Fibroblast of skin of abdomen (primary cell): ENCODE results near the gene KLHL35. TPM values are rescaled to one million over a fixed set of nuclear protein-coding genes. Genes with fewer than 3 reads are reported as not detected.

Experiments
- DNase-seq: peaks from one replicate; pipeline ENCODE4 v3.0.0-alpha.2; 2013
- polyA plus RNA-seq, 2 experiments: library from polyadenylated mRNA; unstranded; fragments of 120-200 nt; gene quantifications; one replicate each; pipeline ENCODE4 v1.2.1, GENCODE V29; 2013; ENCODE audit not compliant: insufficient read length in 2 of 2

The KLHL35 gene, protein sequence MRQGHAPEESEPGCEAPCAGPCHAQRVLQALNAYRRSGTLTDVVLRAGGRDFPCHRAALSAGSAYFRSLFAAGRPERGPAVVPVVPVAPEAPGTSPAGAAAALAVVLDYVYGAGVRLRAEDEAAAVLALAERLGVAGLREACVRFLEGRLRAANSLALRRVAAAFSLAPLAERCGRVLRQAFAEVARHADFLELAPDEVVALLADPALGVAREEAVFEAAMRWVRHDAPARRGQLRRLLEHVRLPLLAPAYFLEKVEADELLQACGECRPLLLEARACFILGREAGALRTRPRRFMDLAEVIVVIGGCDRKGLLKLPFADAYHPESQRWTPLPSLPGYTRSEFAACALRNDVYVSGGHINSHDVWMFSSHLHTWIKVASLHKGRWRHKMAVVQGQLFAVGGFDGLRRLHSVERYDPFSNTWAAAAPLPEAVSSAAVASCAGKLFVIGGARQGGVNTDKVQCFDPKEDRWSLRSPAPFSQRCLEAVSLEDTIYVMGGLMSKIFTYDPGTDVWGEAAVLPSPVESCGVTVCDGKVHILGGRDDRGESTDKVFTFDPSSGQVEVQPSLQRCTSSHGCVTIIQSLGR
- polyA plus RNA-seq (2013, experiment 1 of 2; ENCODE audit: insufficient read length), result 2.2 TPM
- polyA plus RNA-seq (2013, experiment 2 of 2; ENCODE audit: insufficient read length), result 1.8 TPM

DNA sequence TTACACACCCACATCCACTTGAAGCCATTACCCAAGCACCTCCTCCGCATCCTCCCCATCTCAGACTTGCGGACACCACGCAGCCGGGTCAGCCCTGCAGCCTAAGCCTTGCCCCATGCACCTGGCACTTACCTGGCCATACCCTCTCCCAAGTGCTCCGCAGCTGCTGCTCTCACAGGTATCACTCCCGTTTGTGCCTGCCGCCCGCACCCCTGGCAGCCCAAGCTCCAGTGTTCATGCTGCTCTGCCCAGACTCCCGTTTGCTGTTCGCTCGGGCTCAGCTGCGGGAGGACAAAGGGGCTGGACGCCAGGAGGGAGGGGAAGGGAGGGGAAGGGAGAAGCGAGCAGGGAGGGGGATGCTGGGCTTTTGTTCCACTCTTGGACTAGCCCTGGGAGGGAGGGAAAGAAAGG is at the start of gene KLHL35:
KLHL35 (minus strand) TSS at position 293 of the 411 bp plus-strand sequence. CDS start 2,574 bp downstream, outside the sequence.
- DNase-seq, result no peak

DNA sequence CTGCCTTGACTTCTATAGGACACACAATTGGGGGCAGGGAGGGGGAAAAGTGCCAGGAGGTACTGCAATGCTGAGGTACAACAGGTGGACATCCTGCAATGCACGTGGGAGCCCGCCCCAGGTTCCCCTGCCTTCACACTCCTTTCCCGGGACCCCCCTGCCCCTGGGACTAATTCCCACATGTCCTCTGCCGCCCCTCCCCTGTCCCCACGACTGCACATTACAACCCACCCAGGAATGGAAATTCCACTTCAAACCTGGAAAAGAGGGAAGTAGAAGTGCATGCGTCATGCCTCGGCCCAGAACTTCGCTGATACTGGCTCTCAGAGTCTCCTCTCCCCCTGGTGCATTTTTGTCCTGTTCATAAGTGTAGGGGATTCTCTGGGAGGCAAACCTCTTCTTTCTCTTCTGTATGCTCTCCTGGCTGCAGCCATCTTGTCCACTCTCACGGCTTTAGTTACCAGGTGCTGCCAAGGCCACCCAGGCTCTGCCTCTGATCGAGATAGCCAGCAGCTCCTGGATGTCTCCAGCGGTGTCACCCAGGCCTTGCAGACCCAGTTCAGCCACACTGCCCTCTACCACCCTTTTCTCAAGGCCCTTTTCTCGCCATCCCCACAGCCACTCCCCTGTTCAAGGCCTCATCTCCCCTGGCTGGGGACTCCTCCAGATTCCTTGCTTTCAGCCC is 49.1 kb upstream of the KLHL35 start:
- DNase-seq, result no peak

DNA sequence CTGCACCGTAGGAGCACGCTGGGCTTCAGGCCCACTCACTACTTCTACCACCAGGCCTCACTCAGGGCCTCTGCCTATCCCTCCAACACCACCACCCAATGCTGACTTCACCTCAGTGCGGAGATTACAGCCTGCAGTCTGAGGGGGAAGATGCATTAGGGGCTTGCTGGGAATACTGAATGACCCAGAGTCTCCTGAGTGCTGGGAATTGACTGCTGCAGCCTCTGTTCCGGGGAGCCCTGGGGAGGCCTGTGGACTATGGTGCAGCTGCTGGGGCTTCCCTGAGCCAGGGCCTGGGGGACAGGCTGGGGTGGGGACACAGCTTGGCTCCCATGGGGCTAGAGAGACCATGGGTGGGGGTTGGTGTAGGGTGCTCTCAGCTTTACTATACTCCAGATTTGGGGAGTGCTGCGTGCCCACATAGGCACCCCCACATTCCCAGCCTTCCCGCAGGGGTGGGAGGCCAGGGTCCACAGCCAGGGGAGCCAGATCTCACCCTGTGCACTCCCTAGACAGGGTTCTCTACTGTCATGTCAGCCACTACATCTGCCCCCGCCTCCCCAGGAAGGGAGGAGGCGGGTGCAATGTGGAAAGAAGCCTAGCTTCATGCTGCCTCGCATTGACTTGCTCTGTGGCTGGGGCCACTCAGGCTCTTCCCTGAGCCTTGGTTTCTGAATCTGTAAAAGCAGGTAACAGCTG is 48.4 kb upstream of the KLHL35 start:
- no peak for DNase-seq

DNA sequence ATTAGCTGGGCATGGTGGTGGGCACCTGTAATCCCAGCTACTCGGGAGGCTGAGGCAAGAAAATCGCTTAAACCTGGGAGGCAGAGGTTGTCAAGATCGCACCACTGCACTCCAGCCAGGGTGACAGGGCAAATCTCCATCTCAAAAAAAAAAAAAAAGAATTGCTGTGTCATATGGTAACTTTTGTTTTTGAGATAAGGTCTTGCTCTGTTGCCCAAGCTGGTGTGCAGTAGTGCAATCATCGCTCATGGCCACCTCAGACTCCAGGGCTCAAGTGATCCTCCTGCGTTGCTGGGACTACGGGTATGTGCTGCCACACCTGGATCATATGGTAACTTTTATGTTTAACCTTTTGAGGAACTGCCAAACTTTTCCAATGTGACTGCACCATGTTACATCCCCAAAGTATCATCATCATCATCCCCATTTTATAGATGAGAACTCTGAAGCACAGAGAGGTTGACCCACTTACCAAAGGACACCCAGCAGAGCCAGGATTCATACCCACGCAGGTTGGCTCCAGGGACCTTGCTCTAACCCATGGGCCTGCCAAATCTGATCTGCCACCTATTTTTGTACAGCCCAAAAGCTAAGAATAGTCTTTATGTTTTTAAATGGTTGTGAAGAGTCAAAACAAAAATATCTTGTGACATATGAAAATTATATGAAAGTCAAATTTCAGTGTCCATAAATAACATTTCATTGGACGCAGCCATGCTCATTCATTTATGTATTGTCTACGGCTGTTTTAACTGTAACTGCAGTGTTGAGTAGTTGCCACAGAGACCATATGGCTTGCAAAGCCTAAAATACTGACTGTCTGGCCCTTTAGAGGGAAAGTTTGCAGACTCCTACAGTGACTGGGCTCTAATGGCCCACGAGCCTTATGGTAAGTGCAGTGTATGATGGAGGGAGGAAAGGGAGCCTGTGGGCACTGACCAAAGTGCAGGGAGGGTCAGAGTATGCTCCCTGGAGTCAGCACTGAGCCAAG is 47.5 kb upstream of the KLHL35 start:
- no peak for DNase-seq

DNA sequence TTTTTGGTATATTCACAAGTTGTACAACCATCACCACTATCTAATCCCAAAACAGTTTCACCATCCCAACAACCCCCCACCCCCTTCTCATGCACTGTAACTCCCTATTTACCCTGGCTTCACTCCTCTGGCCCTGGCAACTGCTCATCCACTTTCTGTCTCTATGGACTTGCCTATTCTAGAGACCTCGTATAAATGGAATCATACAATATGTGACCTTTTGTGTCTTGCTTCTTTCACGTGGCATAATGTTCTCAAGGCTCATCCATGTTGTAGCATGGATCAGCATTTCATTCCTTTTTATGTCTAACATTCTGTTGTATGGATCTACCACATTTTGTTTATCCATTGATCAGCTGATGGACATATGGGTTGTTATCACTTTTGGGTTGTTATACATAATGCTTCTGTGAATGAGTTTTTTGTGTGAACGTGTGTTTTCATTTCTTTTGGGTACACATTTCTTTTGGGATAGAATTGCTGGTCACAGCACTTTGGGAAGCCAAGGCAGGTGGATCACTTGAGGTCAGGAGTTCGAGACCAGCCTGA is 46.7 kb upstream of the KLHL35 start:
- no peak for DNase-seq

DNA sequence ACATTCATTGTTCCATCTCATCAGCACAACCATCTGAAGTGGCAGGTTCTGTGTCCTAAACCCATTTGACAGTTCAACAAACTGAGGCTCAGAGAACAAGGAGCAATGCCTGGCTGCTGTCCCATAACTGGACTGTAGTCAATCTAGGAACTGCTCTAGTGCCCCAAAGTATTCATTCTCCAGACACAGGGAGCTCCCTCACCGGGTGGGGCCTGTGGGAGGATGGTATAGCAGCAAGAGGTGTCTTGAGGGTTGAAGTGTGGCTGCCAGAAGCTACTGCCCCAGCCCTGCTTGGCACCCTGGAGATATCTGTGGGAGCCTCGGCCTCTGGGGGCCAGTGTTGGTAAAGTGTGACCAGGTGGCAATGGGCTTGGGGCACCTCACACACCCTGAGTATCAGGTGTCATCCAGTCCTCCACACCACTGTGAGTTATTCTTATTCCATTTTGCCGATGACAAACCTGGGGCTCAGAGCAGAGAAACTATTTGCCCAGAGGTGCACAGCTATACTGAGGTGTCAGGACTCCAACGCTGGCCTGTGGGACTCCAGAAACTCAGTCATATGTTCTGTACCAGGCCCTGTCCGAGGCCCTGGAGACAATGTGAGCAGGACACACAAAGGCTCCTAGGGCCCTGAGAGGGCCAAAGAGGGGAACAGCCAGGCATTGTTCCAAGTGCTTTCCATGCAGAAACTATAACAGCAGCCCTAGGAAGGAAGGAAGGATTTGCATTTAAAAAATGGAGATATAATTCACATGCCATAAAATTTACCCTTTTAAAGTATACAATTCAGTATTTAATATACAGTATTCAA is 46.0 kb upstream of the KLHL35 start:
- no peak for DNase-seq

DNA sequence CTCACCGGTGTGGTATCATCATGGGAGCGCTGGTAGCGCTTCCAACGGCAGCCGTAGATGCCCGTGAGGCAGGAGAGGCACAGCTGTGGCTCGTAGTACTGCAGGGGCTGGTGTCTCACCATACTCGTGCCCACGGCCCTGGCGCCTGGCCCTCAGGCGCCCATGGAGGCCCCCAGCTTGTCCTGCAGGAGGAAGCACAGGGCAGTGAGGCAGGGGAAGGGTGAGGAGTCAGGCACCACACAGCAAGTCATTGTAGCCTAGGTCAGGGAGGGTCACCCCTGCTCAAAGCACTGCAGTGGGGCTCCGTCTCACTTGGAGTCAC is 44.6 kb upstream of the KLHL35 start:
- no peak for DNase-seq

DNA sequence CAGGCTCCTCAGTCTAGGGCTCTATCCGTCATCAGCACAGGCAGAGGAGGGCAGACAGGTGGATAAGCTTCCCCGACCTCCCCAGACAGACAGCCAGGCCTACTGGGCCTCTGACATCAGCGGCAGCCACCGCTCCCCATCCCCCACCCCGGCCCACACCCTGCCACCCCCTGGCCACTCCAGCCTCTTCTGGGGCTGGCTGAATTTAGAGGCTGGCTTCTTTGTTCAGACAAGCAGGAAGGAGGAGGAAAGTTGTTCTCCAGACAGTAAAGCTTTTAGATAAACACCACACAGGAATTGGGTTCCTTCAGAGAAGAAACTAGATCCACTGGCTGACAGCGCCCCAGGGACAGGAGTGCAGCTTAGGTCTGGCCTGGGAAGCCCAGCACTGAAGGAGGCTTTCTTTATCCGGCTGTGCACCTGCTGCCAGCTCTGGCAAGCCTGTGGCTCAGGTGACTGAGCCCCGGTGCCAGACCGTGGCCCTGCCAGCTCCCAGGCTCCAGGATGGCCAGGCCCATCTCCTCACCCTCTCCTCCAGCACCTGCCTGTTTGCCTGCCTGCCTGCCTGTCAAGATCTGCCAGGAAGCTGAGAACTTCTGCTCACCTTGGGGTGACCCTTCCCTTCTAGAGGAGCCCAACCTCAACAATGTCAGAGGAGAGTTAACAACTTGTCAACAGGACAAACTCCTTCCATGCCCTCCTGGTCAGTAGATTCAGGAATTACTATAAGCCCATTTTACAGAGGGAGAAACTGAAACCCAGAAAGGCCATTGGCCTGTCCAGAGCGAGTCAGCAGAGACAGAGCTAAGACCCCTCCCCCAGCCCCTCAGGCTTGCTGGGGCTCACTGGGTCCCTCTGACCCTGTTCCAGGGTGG is 44.0 kb upstream of the KLHL35 start:
- DNase-seq, result no peak

DNA sequence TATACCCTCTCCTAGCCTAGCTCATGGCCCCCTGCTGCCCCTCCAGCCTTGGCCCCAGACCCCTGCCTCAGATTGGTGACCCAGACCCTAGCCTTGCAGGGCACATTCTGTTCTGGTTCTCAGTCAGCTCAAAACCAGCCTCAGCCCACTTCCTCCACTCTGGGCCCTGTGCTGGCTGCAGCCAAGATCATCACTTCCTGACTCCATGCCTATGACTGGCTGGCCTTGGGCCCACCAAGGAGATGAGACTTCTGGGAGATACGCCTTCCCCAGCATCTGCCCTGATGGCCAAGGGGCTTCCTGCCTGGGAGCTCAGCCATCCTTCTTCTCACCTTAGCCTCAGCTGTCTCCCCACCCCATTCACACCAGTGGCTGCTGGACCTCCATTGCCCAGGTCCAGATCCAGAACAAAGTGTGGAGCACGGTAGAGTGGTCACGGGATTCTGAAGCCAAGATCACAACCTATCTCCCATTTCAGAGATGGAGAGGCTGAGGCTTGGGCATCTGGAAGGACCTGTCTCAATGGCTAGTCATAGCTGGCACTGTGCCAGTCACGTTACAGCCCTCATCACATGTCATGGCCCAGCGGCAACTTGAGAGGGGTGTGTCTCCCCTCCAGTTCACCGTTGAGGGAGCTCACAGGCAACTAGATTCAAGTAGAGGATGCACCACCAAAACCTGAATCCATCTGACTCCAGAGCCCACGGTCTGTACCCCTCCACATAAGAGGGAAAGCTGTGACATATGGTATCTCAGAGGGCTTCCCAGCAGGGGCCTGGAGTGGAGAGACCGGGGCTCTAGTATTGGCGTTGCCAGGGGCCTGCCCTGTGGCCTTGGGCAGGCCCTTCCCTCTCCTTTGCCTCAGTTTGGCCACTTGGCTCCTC is 43.0 kb upstream of the KLHL35 start:
- peak; percentile 61 for DNase-seq

DNA sequence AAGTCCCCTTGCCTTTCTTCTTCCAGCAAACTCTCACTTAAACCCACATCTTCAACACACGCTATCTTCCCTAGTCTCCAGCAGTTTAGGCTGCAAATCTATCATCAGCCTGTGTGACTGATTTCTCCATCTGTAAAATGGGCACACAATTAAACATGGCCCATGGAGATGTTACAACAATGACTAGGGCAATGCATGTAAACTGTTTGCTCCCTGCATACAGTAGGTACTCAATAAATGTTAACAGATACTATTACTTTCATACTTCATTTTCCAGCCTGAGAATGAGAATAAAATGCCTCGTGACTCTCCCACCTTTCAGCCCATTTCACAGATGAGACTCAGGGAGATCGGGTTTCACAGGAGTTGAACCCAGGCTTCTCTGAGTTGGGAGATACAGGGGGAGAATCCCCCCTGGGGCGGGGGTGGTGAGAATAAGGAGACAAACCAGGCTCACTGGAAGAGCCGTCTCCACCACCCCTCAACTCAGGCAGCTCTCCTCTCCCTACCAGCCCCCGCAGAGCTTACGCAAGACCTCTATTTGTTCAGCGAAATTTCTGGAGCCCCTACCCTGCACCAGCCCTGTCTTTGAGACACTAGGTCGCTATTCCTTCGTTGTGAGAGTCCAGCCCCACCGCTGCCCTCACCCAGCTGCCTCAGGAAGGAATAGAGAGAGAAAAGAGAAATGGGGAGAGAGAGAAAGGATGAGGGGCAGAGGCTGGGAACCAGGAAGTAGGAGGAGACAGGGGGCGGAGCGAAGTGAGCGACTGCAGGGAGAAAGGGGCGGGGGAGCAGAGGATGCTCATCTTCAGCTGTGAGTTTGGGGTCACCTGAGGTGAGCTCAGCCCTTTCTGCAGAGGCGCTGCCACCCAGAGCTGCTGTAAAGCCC is 42.1 kb upstream of the KLHL35 start:
- DNase-seq, result peak; percentile 82

DNA sequence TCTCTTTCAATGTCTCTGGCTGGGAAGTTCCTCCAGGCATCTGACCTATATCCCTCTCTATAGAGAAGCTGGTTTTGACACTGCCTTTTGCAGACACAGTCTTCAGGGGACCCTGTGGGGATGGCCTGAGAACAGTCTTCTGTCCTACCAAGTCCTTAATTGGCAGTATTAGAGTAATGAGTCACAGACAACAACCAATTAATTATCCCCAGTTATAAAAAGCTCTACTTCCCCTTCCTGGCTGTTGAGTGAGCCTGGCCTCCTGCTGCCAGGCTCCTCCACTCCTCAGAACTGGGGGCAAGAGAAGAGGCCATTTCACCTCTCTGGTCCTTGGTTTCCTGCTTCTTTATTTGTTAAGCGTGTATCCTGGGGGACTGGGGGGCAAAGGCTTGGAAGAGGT is 41.2 kb upstream of the KLHL35 start:
- DNase-seq, result peak; percentile 41

DNA sequence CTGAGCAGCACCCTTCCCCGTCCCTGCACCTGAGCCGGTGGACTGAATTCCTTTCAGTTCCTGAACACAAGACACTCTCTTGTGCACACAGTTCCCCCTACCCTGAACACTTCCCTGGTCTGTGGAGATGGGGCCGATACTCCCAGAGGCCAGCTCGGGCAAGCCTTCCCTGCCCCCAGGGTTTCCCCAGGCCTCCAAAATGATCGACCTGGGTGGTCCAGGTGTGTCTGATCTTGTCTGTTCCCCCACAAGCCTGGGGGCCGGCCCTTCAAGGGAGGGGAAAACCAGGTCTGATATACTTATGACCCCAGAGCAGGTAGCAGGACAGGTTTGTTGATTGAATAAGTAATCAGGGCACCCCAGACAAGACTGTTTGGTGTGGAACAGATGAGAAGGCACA is 40.7 kb upstream of the KLHL35 start:
- DNase-seq, result no peak

DNA sequence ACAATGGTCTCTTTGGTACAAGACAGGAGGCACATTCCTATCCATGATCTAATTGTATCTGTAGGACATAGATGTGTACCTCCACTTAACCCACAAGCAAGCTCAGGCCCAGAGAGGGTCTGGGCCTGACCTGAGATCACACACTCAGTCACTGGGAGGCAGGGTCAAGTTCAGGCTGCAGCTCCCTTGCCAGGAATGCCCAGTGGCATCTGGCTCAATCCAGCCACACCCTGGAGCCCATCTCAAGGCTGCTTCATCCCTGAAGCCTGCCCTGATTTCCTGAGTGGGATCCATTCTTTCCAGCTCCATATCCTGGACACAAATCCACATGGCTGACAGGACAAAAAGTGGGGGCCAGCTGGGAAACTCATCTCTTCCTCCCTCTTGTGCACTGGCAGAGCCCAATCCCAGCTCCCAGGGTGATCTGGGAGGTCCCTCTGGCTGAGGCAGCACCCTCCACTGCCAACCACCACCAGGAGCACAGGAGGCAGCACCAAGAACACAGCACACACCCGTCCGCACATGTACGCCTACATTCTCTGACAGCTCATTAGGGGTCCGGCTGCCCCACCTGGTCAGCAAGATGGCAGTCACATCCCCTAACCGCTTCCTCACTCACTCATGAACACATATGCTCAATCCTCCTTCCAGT is 39.2 kb upstream of the KLHL35 start:
- DNase-seq, result no peak

DNA sequence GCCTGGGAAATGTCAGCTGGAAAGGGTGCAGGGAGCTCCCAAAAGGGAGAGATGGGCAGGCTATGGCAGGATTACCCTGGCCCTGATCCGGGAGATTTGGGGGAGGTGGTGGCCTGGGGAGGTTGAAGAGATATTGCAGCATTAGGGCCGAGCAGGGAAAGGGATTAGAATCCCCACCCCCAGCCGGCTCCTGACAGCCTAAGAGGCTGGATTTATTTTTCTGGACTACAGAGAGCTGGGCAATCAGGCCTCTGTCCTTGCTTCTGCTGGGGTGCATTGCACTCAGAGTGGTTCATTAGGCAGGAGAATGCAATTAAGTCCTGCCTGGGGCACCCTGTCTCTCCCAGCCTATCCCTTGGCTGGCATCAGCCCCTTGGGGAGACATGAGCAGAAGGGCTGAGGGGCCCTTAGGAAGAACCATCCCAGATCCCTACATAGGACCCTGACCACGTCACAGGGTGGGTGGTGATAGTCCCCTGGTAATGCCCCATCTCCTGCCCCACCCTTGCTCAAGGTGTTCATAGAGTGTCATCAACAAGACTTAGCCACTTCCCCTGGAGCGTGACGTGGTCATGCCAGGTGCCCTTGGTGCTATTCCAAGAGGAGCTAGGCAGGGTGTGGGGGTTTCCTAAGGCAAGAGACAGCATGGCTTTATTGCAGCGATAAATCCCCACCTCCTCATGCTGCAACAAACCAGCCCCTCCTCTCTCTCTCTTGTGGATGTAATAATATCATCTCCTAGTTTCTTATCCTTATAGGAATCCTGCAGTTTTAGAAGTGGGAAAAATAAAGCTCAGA is 38.4 kb upstream of the KLHL35 start:
- DNase-seq, result no peak

DNA sequence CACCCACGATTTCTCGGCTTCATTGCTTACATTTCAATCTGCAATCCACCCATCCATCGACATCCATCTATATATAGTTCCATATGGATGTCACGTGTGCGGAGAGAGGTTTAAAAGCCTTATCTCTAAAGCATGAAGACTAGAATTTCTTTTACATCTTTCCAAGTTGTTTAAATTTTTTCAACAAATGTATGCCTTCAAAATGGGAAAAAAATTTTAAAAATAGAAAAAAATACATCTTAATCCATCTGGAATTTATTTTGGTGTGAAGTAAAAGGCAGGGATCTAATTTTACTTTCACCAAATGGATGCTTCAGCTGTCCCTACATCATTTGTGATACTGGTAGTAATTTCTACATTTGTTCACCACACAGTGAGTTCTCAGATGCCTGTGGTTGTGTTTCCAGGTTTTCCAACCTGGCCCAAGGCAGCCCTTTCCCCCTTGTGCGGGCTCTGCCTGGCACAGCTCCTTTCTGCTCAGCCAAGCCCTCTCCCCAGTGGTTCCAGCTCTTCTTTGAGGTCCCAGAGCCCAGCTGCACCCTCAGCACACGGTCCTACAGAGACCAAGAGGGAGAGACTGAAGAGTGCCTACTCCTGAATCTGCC is 37.6 kb upstream of the KLHL35 start:
- DNase-seq, result no peak
